Activated T-helper 1 cell treated with anti-CD3 and anti-CD28 coated beads, Interleukin-2, amount 50 U/mL, for 16 hours (primary cell): Measurements from ENCODE around the gene CADPS.

Experiments
- DNase-seq, 2 donors: peaks; one replicate each; pipeline ENCODE4 v3.0.0-alpha.2; 2020; ENCODE audit warnings: low read depth in 1 of 2, low spot score in 1 of 2

Gene CADPS

GRCh38 chr3:62378311-62378789 is 496.9 kb downstream of the CADPS start:
- DNase-seq: no peak

GRCh38 chr3:62376906-62377877 is 498.0 kb downstream of the CADPS start:
- DNase-seq: no peak

GRCh38 chr3:62376454-62376720 is 498.8 kb downstream of the CADPS start:
- no peak for DNase-seq

GRCh38 chr3:62375655-62376453 is 499.4 kb downstream of the CADPS start:
- no peak for DNase-seq

GRCh38 chr3:62374341-62375218 is 500.6 kb downstream of the CADPS start:
- DNase-seq: no peak

- no peak for DNase-seq
Measured at GRCh38 chr3:62373714-62374333, 501.4 kb downstream of the CADPS start.

- no peak for DNase-seq
Measured at GRCh38 chr3:62373215-62373614, 502.0 kb downstream of the CADPS start, which contains the start of gene FEZF2. TSS of gene FEZF2 (minus strand) at chr3:62373550. CDS start at chr3:62372868, 682 bp downstream.

GRCh38 chr3:62372621-62373041 is 502.6 kb downstream of the CADPS start:
- no peak for DNase-seq

- DNase-seq: no peak
Measured at GRCh38 chr3:62371720-62372591, 503.3 kb downstream of the CADPS start.

- no peak for DNase-seq
Measured at GRCh38 chr3:62370858-62371719, 504.1 kb downstream of the CADPS start.

- no peak for DNase-seq
Measured at GRCh38 chr3:62370112-62370857, 504.9 kb downstream of the CADPS start.

- no peak for DNase-seq
Measured at GRCh38 chr3:62369476-62369743, 505.8 kb downstream of the CADPS start.

GRCh38 chr3:62368705-62369475 is 506.3 kb downstream of the CADPS start:
- no peak for DNase-seq

GRCh38 chr3:62368290-62368704 is 506.9 kb downstream of the CADPS start:
- DNase-seq: no peak

- DNase-seq: no peak
Measured at GRCh38 chr3:62367763-62368195, 507.4 kb downstream of the CADPS start.

- no peak for DNase-seq
Measured at GRCh38 chr3:62366126-62366484, 509.1 kb downstream of the CADPS start.

GRCh38 chr3:62365391-62366125 is 509.7 kb downstream of the CADPS start:
- no peak for DNase-seq
